GM12874 (cell line): Measurements from ENCODE around the gene TMEM26.

Experiments
- CTCF ChIP-seq: IDR thresholded peaks from 2 replicates; pipeline ENCODE4 v1.5.1; 2011; ENCODE audit warnings: low read depth, mild to moderate bottlenecking, control low read depth, low read length, moderate library complexity; ENCODE audit not compliant: insufficient read depth

Gene TMEM26

GRCh38 chr10:61456095-61456789, 3.1 kb upstream of the TMEM26 start:
- TF ChIP-seq CTCF = no peak

GRCh38 chr10:61455656-61456055, 2.5 kb upstream of the TMEM26 start:
- TF ChIP-seq CTCF = no peak

GRCh38 chr10:61454541-61454940, 1.4 kb upstream of the TMEM26 start:
- TF ChIP-seq CTCF = no peak

DNA sequence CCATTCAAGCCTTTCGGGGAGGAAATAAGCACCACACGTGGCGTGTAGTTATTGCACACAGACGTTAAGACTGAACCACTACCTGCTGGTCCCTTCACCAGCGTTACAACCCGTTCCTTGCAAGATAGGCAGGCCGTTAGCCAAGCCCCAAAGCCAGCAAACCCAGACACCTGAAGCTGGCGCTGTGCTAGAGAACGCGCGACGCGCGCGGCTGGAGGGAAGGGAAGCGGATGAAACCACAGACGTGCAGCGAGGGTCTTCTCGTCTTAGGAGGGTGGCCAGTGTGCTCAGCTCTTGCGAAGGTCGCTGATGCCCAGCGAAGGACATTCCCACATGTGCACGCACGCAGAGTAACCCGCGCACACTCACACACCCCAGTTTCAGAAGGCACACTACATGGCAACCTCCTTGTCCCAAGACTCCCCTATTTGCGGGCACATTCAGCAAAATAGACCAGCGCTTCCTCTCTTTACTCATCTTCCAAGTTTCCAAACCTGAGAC, 980 bp downstream of the TMEM26 start:
- no peak for TF ChIP-seq CTCF

DNA sequence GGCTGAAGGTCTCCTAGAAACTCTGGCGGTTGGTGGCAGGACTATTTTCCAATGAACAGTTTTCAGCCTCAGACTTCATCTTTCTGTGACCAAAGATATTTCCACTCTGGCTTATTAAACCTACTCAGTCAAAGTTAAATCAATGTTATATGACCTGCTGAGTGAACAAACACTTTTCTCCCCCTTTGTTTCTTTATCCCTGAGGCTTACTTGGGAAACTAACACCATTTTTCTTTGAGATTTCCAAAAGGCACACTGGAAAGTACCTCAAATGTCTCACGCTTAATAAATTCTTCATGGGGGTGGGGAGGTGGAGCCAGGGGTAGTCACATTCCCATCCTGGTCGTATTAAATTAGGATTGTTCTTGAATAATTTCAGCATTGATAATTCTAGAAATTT, 1.8 kb downstream of the TMEM26 start:
- no peak for TF ChIP-seq CTCF

DNA sequence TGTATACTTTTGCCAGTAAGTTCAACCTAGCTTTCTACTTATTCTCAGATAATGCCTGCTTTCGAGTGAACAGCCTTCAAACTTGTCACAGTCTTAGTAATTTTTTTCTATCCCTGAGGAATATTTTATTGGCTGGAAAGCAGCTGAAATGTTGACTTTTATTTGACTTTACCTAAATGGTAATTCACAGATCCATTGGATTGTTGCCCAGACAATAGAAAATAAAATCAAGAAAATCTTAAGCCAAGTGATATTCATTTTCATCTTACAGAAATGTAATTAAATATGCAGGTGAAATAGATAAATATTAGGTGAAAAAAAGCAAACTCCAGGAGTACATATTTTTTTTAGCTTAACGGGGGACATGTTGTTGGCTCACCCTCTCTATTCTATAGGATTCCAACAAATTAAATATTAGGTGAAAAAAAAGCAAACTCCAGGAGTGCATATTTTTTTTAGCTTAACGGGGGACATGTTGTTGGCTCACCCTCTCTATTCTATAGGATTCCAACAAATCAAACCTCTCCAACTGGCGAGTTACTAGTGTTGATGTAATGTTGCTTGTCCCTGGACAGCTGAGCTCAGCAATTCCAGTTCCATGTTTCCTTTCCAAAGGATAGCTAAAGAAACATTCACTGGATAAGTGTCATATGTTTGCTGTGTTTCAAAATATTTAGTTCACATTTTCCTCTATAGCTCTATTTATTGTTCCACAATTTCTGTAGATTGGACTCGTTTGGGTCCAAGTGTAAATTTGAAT, 4.2 kb downstream of the TMEM26 start:
- TF ChIP-seq CTCF = no peak

- TF ChIP-seq CTCF = no peak
These were observed 5.1 kb downstream of the TMEM26 start for GRCh38 chr10:61448091-61448490.
